GM23248 (cell line): ENCODE data around the gene PGGHG. TPM values are rescaled to one million over a fixed set of nuclear protein-coding genes. Genes with fewer than 3 reads are reported as not detected.
"Not testable (repeated sequence)": the region's sequence is repeated elsewhere in the genome, so short reads cannot be mapped to it uniquely, and the experiment has no call there.

ENCODE experiments used
- DNase-seq: peaks from one replicate; pipeline ENCODE4 v3.0.0-alpha.2; 2015
- H2AFZ ChIP-seq: fragments of 200-600 bp; sonication (generic); 2 replicates; pipeline ENCODE4 v1.6.1; 2016; ENCODE audit warnings: antibody characterized with exemption
- H3F3A ChIP-seq: fragments of 200-600 bp; sonication (generic); 2 replicates; pipeline ENCODE4 v1.6.1; 2016; ENCODE audit warnings: mild to moderate bottlenecking, antibody characterized with exemption, mixed run types; ENCODE audit not compliant: insufficient read depth
- H3K27ac ChIP-seq: fragments of 200-600 bp; sonication (generic); 2 replicates; pipeline ENCODE4 v1.5.1; 2016; ENCODE audit warnings: mild to moderate bottlenecking
- H3K27me3 ChIP-seq: fragments of 200-600 bp; sonication (generic); replicated peaks from 2 replicates; pipeline ENCODE4 v1.6.1; 2016; ENCODE audit warnings: mild to moderate bottlenecking; ENCODE audit not compliant: insufficient read depth
- H3K36me3 ChIP-seq: fragments of 200-600 bp; sonication (generic); 2 replicates; pipeline ENCODE4 v1.6.1; 2016; ENCODE audit warnings: low read depth, mild to moderate bottlenecking
- H3K4me1 ChIP-seq: fragments of 200-600 bp; sonication (generic); 2 replicates; pipeline ENCODE4 v1.6.1; 2016; ENCODE audit warnings: mild to moderate bottlenecking; ENCODE audit not compliant: insufficient read depth
- H3K4me2 ChIP-seq: fragments of 200-600 bp; sonication (generic); one replicate; pipeline ENCODE4 v1.6.1; 2016; ENCODE audit warnings: mild to moderate bottlenecking; ENCODE audit not compliant: unreplicated experiment
- H3K4me3 ChIP-seq: fragments of 200-600 bp; sonication (generic); 2 replicates; pipeline ENCODE4 v1.5.1; 2016; ENCODE audit warnings: mild to moderate bottlenecking
- H3K79me2 ChIP-seq: fragments of 200-600 bp; sonication (generic); 2 replicates; pipeline ENCODE4 v1.6.1; 2016; ENCODE audit warnings: mild to moderate bottlenecking; ENCODE audit not compliant: insufficient read depth
- H3K9ac ChIP-seq: fragments of 200-600 bp; sonication (generic); 2 replicates; pipeline ENCODE4 v1.6.1; 2016; ENCODE audit warnings: mild to moderate bottlenecking
- H3K9me2 ChIP-seq: fragments of 200-600 bp; sonication (generic); 2 replicates; pipeline ENCODE4 v1.6.1; 2016; ENCODE audit warnings: mixed run types, mild to moderate bottlenecking, moderate library complexity; ENCODE audit not compliant: insufficient read depth
- H3K9me3 ChIP-seq: fragments of 200-600 bp; sonication (generic); one replicate; pipeline ENCODE4 v1.6.1; 2017; ENCODE audit warnings: low read depth
- H4K20me1 ChIP-seq: fragments of 200-600 bp; sonication (generic); 2 replicates; pipeline ENCODE4 v1.6.0; 2016; ENCODE audit not compliant: insufficient read depth
- EZH2 ChIP-seq: fragments of 200-600 bp; sonication (generic); IDR thresholded peaks from 2 replicates; pipeline ENCODE4 v1.6.1; 2018; ENCODE audit warnings: antibody characterized with exemption, mild to moderate bottlenecking; ENCODE audit not compliant: insufficient read depth, poor library complexity, severe bottlenecking
- EZH2phosphoT487 ChIP-seq: fragments of 200-600 bp; sonication (generic); IDR thresholded peaks from 2 replicates; pipeline ENCODE4 v1.6.1; 2018; ENCODE audit warnings: antibody characterized with exemption, moderate library complexity, mild to moderate bottlenecking, low read depth; ENCODE audit not compliant: insufficient read depth
- WGBS, 2 experiments: methylation state at CpG; one replicate each; pipeline ENCODE4 v1.1.6; 2015 to 2017; ENCODE audit warnings: low lambda C conversion rate in 2 of 2, low coverage in 1 of 2; ENCODE audit errors: missing lambda C conversion rate in 2 of 2; 5-methylcytosine and 5-hydroxymethylcytosine counted together
- in situ Hi-C: fragments of 300-500 bp; cut with MboI; formaldehyde crosslinking; loops from 2 replicates; pipeline ENCODE4 v1.15.0; 2020
- polyA plus RNA-seq: library from polyadenylated mRNA; unstranded; fragments of >200 nt; fragmentation: Nextera tagmentation; extraction: Ambion mirVana; gene quantifications from 2 replicates; pipeline ENCODE4 v1.2.1, GENCODE V29; 2016
- total RNA-seq: library from RNA; depleted of rRNA; stranded (reverse); fragments of >200 nt; shearing (Covaris generic); gene quantifications from 2 replicates; pipeline ENCODE4 v1.2.3, GENCODE V29; 2014

Gene PGGHG
- total and polyA plus RNA-seq, 2 experiments from 2014 or later = 4.6 to 14.2 TPM

DNA sequence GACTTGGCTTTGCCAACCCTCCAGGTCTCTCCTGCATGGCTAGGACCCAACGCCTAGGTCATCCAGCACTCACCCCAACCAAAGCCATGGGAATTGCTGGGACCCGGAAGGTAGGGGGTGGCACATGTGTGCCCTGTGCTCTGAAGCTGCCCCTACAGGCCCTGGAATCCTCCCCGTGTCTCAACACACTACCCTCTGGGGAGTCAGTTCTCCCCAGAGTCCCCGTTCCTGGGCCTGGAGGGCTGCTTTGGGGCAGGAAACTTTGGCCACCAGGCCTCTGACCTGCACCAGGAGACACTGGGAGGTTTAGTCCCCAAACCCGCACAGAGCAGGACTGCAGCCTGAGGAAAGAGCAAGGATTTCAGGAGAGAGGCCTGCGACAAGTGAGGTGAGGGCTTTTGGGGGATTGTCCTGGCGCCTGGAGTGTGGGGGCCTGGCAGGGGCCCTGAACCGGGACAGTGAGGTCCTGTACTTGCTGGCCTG is 24.4 kb downstream of the PGGHG start:
- Histone ChIP-seq H3K9me2 (no peaks in the 10 kb centered on the region), H3K4me3 (no peak overlapping the region), H3F3A (peaks cover 39% of the 10 kb centered on the region), H3K4me2 (peak overlapping the region; percentile 82), H3K9ac (peak overlapping the region; percentile 80), H3K79me2 (peaks cover 52% of the 10 kb centered on the region), H3K27me3 (no peaks in the 10 kb centered on the region), H3K27ac (peak overlapping the region; percentile 55), H4K20me1 (no peaks in the 10 kb centered on the region), H2AFZ (peak overlapping the region; percentile 20; the same call in 1 of the 2 replicates), H3K4me1 (peaks cover 32% of the 10 kb centered on the region), H3K9me3 (no peaks in the 10 kb centered on the region), H3K36me3 (no peaks in the 10 kb centered on the region)
- peak; percentile 27 for DNase-seq
- in situ Hi-C loops = no loop called here
- TF ChIP-seq EZH2phosphoT487 (no peak), EZH2 (no peak)
- WGBS, 2 experiments = 46 to 52% methylated on average over 8 of the region's 8 CpGs

DNA sequence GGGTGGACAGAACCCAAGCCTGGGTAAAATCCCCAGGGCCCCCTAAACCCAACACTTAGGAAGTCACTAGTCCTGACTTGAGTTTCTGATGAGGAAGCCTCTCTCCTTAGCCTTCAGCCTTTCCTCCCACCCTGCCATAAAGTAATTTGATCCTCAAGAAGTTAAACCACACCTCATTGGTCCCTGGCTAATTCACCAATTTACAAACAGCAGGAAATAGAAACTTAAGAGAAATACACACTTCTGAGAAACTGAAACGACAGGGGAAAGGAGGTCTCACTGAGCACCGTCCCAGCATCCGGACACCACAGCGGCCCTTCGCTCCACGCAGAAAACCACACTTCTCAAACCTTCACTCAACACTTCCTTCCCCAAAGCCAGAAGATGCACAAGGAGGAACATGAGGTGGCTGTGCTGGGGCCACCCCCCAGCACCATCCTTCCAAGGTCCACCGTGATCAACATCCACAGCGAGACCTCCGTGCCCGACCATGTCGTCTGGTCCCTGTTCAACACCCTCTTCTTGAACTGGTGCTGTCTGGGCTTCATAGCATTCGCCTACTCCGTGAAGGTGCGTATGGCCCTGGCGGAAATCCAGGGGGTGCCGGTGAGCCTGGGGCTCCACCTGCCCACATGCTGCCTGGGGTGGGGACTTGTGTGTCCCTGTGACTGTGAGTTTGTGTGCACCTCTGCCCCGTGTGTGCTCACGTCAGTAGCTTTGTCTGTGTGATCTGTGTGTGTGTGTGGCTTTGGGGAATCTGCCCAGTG is 25.0 kb downstream of the PGGHG start, which contains the start of gene IFITM1:
TSS of gene IFITM1 (plus strand) at position 254 of the 767 bp plus-strand sequence. CDS start at position 385, 131 bp downstream.
- Histone ChIP-seq H3K4me1 (peaks cover 32% of the 10 kb centered on the region), H3K79me2 (peaks cover 48% of the 10 kb centered on the region), H4K20me1 (no peaks in the 10 kb centered on the region), H3F3A (peaks cover 37% of the 10 kb centered on the region), H3K9me3 (no peaks in the 10 kb centered on the region), H3K4me3 (peak within 1 kb of the TSS; percentile 79), H3K4me2 (peak within 1 kb of the TSS; percentile 82), H3K27ac (peak within 1 kb of the TSS; percentile 55), H3K9me2 (no peaks in the 10 kb centered on the region), H3K27me3 (no peaks in the 10 kb centered on the region), H3K9ac (peak within 1 kb of the TSS; percentile 80), H3K36me3 (no peaks in the 10 kb centered on the region), H2AFZ (peak within 1 kb of the TSS; percentile 20)
- in situ Hi-C loops = no loop called here
- TF ChIP-seq EZH2phosphoT487 (no peak), EZH2 (no peak)
- 0 to 2% methylated on average over 17 to 18 of the region's 18 CpGs for WGBS, 2 experiments
- DNase-seq = peak; percentile 85

DNA sequence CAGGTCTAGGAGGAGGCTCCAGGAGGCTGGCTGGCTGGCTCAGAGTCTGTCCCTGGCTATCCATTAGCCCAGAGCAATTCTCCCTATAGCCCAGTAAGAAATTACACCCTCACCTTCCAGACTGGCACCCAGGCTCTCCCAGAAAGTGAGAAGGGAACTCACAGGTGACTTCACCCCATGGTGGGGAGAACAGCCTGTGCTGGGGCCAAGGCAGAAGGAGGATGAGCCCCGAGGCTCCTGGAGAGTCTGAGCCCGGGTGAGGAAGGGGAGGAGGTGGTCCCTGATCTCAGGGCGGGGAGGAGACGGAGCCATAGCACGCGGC is 25.6 kb downstream of the PGGHG start:
- peaks cover 32% of the 10 kb centered on the region for H3F3A ChIP-seq
- H3K4me1 ChIP-seq = peaks cover 32% of the 10 kb centered on the region
- in situ Hi-C loops, H3K9me3 ChIP-seq, H3K27me3 ChIP-seq, H3K36me3 ChIP-seq, H3K9me2 ChIP-seq, DNase-seq, H4K20me1 ChIP-seq: not testable (repeated sequence)
- peak overlapping the region; percentile 55 for H3K27ac ChIP-seq
- WGBS, 2 experiments = 6 to 9% methylated on average over 3 to 6 of the region's 6 CpGs
- peak overlapping the region; percentile 80 for H3K9ac ChIP-seq
- peak overlapping the region; percentile 82 for H3K4me2 ChIP-seq
- peaks cover 48% of the 10 kb centered on the region for H3K79me2 ChIP-seq
- H3K4me3 ChIP-seq = peak overlapping the region; percentile 79
- peak overlapping the region; percentile 20; the same call in 1 of the 2 replicates for H2AFZ ChIP-seq

DNA sequence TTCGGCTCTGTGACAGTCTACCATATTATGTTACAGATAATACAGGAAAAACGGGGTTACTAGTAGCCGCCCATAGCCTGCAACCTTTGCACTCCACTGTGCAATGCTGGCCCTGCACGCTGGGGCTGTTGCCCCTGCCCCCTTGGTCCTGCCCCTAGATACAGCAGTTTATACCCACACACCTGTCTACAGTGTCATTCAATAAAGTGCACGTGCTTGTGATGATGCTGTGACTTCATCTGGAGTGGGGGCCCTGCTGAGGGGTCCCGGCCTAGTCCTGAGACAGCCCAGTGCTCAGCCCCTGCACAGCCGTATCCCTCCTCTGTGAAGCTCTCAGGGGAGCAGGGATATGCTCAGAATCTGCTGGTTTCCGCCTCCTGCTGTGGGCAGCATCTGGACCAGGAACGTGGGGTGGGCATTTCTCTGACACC is 26.1 kb downstream of the PGGHG start:
- H3K4me2 ChIP-seq = peak overlapping the region; percentile 82
- peak overlapping the region; percentile 79 for H3K4me3 ChIP-seq
- WGBS, 2 experiments = 35 to 38% methylated on average over 9 of the region's 9 CpGs
- H3K4me1 ChIP-seq = peaks cover 28% of the 10 kb centered on the region
- H3K9me3 ChIP-seq = no peaks in the 10 kb centered on the region
- H3K36me3 ChIP-seq = no peaks in the 10 kb centered on the region
- DNase-seq = peak; percentile 33
- peaks cover 48% of the 10 kb centered on the region for H3K79me2 ChIP-seq
- H2AFZ ChIP-seq = no peak overlapping the region
- H3K27me3 ChIP-seq = no peaks in the 10 kb centered on the region
- no peak overlapping the region for H3K27ac ChIP-seq
- H4K20me1 ChIP-seq = no peaks in the 10 kb centered on the region
- in situ Hi-C loops = no loop called here
- TF ChIP-seq EZH2phosphoT487 = no peak
- no peak for TF ChIP-seq EZH2
- peaks cover 27% of the 10 kb centered on the region for H3F3A ChIP-seq
- no peaks in the 10 kb centered on the region for H3K9me2 ChIP-seq
- H3K9ac ChIP-seq = peak overlapping the region; percentile 80
